ENCODE results near the gene C1QTNF9. TPM values are rescaled to one million over a fixed set of nuclear protein-coding genes. Genes with fewer than 3 reads are reported as not detected.

The C1QTNF9 gene
- total RNA-seq, 4 donors from 2014 or later = 0.53 TPM; not detected in 3

- no peak for DNase-seq (ENCODE audit: low spot score in 2 of 2)
- WGBS, 2 donors = 52 to 72% methylated on average over 18 of the region's 18 CpGs
- H3K4me3 ChIP-seq (ENCODE audit: low read depth, poor library complexity, severe bottlenecking) = no peak overlapping the region
- intact Hi-C loops (cut with DNase I; ENCODE audit: low total_unique reads) = no loop called here
- no peak for TF ChIP-seq CTCF (IDR thresholded peaks at IDR 0.05)
- TF ChIP-seq POLR2A (IDR thresholded peaks at IDR 0.05) = no peak
Measured at GRCh38 chr13:24272452-24273161, 36.8 kb upstream of the C1QTNF9 start.

GRCh38 chr13:24273926-24274325 is 35.5 kb upstream of the C1QTNF9 start:
- H3K4me3 ChIP-seq (ENCODE audit: low read depth, poor library complexity, severe bottlenecking) = no peak overlapping the region
- intact Hi-C loops (cut with DNase I; ENCODE audit: low total_unique reads) = no loop called here
- DNase-seq (ENCODE audit: low spot score in 2 of 2) = no peak
- TF ChIP-seq POLR2A (IDR thresholded peaks at IDR 0.05) (no peak), CTCF (IDR thresholded peaks at IDR 0.05) (no peak)
- 96 to 97% methylated on average over 7 of the region's 7 CpGs for WGBS, 2 donors

- no peak for TF ChIP-seq POLR2A (IDR thresholded peaks at IDR 0.05)
- TF ChIP-seq CTCF (IDR thresholded peaks at IDR 0.05) = no peak
- no peak for DNase-seq (ENCODE audit: low spot score in 2 of 2)
- no peak overlapping the region for H3K4me3 ChIP-seq (ENCODE audit: low read depth, poor library complexity, severe bottlenecking)
- intact Hi-C loops (cut with DNase I; ENCODE audit: low total_unique reads) = no loop called here
- WGBS, 2 donors = 32 to 57% methylated on average over 6 of the region's 6 CpGs
Measured at GRCh38 chr13:24274452-24275021, 34.8 kb upstream of the C1QTNF9 start.

- no peak for TF ChIP-seq CTCF (IDR thresholded peaks at IDR 0.05)
Measured at GRCh38 chr13:24275041-24275440, 34.3 kb upstream of the C1QTNF9 start.

GRCh38 chr13:24276306-24276705 is 33.1 kb upstream of the C1QTNF9 start:
- intact Hi-C loops (cut with DNase I; ENCODE audit: low total_unique reads) = no loop called here
- DNase-seq (ENCODE audit: low spot score in 2 of 2) = no peak
- H3K4me3 ChIP-seq (ENCODE audit: low read depth, poor library complexity, severe bottlenecking) = no peak overlapping the region
- WGBS, 2 donors = 87 to 88% methylated on average over 2 of the region's 2 CpGs
- TF ChIP-seq CTCF (IDR thresholded peaks at IDR 0.05) (no peak), POLR2A (IDR thresholded peaks at IDR 0.05) (no peak)

More at GRCh38 chr13:24275041-24275440, 34.3 kb upstream of the C1QTNF9 start:
- H3K4me3 ChIP-seq (ENCODE audit: low read depth, poor library complexity, severe bottlenecking) = no peak overlapping the region
- intact Hi-C loops (cut with DNase I; ENCODE audit: low total_unique reads) = no loop called here
- no peak for DNase-seq (ENCODE audit: low spot score in 2 of 2)

GRCh38 chr13:24276861-24277260 is 32.5 kb upstream of the C1QTNF9 start:
- TF ChIP-seq CTCF (IDR thresholded peaks at IDR 0.05) = no peak
- TF ChIP-seq POLR2A (IDR thresholded peaks at IDR 0.05) = no peak
- intact Hi-C loops (cut with DNase I; ENCODE audit: low total_unique reads) = no loop called here
- WGBS, 2 donors = 94 to 96% methylated on average over 13 of the region's 13 CpGs

More at GRCh38 chr13:24276861-24277260, 32.5 kb upstream of the C1QTNF9 start:
- DNase-seq (ENCODE audit: low spot score in 2 of 2) = no peak
- no peak overlapping the region for H3K4me3 ChIP-seq (ENCODE audit: low read depth, poor library complexity, severe bottlenecking)

Data from lower leg skin (tissue), 4 donors.